HL-60 (cell line): Measurements from ENCODE around the gene MAP1B.

Experiments used
- DNase-seq, 2 experiments: peaks; one replicate each; pipeline ENCODE4 v3.0.0-alpha.2; 2010 to 2020; ENCODE audit warnings: low read depth in 1 of 2, low spot score in 1 of 2
- H3K27ac ChIP-seq: fragments of 250-450 bp; sonication (Bioruptor Pico); replicated peaks from 2 replicates; pipeline ENCODE4 v1.5.1; 2020; ENCODE audit warnings: mild to moderate bottlenecking, moderate library complexity
- H3K27me3 ChIP-seq: fragments of 250-450 bp; sonication (Bioruptor Pico); 2 replicates; pipeline ENCODE4 v1.5.1; 2021; ENCODE audit warnings: mild to moderate bottlenecking, moderate library complexity; ENCODE audit not compliant: insufficient read depth, poor library complexity, severe bottlenecking
- H3K4me3 ChIP-seq: replicated peaks from 2 replicates; pipeline ENCODE4 v1.5.1; 2011; ENCODE audit warnings: mild to moderate bottlenecking, control low read depth, low read length; ENCODE audit not compliant: insufficient read depth
- CTCF ChIP-seq: IDR thresholded peaks from one replicate; pipeline ENCODE4 v1.5.1; 2011; ENCODE audit warnings: low read length, control low read depth, inconsistent platforms; ENCODE audit not compliant: insufficient read depth
- GABPA ChIP-seq: IDR thresholded peaks from 2 replicates; pipeline ENCODE4 v1.6.1; 2012; ENCODE audit warnings: low read depth
- POLR2AphosphoS5 ChIP-seq: IDR thresholded peaks from 2 replicates; pipeline ENCODE4 v1.6.1; 2012; ENCODE audit warnings: low read depth
- SPI1 ChIP-seq: IDR thresholded peaks from 2 replicates; pipeline ENCODE4 v1.6.1; 2012; ENCODE audit warnings: low read depth, mild to moderate bottlenecking, borderline replicate concordance
- TF ChIP-seq, protein P1 (sequence below): IDR thresholded peaks from 2 replicates; pipeline ENCODE4 v1.6.1; 2012; ENCODE audit warnings: low read depth; ENCODE audit not compliant: insufficient replicate concordance

Gene MAP1B

DNA sequence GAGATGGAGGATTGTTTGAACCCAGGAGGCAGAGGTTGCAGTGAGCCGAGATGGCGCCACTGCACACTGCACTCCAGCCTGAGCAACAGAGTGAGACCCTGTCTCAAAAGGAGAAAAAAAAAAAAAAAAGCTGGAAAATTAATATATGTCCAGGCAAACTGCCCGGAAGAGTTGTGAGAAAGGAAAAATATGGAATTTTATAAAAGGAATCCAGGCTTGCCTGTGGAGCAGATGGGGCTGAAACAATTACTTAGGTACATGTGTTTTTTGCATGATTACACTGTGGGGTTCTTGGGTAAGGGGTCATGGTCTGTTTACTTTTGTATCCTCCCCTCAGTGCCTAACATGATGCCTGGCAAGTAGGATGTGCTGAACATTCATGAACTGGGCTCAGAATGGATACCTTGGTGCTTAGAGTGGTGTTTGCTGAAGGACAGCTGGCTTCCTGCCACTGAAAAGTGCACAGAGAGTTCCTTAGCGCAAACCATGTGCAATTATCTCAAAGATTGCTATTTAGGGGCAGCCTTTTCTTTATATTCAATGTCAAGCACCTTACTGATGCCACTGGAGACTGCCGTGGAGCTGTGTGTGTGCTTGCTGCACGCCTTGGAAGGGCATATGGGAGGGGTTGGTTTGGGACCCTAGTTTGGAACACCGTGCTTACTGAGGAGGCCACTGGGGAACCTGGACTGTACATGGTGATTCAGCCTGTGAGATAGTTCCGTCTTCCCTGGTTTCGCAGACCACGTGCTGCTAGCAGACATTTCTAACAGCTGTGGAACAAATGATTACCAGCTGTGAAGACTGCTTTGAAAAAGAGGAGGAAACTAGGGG is 78.4 kb downstream of the MAP1B start:
- Histone ChIP-seq H3K4me3 (no peak overlapping the region), H3K27me3 (no peaks in the 10 kb centered on the region), H3K27ac (no peak overlapping the region)
- TF ChIP-seq POLR2AphosphoS5 (no peak), CTCF (no peak), GABPA (no peak), SPI1 (no peak)
- TF ChIP-seq, protein P1, sequence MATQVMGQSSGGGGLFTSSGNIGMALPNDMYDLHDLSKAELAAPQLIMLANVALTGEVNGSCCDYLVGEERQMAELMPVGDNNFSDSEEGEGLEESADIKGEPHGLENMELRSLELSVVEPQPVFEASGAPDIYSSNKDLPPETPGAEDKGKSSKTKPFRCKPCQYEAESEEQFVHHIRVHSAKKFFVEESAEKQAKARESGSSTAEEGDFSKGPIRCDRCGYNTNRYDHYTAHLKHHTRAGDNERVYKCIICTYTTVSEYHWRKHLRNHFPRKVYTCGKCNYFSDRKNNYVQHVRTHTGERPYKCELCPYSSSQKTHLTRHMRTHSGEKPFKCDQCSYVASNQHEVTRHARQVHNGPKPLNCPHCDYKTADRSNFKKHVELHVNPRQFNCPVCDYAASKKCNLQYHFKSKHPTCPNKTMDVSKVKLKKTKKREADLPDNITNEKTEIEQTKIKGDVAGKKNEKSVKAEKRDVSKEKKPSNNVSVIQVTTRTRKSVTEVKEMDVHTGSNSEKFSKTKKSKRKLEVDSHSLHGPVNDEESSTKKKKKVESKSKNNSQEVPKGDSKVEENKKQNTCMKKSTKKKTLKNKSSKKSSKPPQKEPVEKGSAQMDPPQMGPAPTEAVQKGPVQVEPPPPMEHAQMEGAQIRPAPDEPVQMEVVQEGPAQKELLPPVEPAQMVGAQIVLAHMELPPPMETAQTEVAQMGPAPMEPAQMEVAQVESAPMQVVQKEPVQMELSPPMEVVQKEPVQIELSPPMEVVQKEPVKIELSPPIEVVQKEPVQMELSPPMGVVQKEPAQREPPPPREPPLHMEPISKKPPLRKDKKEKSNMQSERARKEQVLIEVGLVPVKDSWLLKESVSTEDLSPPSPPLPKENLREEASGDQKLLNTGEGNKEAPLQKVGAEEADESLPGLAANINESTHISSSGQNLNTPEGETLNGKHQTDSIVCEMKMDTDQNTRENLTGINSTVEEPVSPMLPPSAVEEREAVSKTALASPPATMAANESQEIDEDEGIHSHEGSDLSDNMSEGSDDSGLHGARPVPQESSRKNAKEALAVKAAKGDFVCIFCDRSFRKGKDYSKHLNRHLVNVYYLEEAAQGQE = no peak
- DNase-seq = no peak

DNA sequence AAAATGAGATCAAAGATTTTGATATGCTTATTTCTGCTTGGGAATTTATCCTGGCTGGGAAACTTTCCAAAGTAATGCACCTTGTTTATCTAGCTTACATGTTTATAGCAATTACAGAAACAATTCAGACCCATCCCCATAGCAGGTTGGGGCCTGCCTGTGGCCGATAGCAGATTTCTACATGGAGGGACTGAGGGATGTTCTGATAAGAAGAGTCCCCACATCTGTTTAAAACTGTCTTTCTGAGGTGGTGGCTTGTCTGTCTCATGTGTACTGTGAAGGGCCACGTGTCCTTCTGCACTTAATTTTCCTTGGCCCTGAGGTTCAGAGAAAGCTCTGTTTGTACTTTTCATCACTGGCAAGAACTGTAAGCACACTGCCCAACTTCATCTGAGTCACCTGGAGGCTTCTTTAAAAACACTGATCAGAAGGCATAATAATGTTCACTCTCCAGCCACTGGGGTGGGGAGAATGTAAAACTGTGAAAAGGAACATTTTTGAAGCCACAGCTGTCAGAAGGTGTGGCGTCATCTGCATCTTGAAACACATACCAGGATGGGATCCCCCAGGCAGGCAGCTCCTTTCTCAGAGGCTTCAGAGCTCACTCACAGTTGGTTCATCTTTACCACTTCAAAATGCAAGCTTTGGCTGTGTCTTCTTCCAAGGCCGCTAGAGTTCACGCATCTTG is 80.3 kb downstream of the MAP1B start:
- no peak for DNase-seq
- TF ChIP-seq GABPA = no peak
- TF ChIP-seq, protein P1 = no peak
- no peak for TF ChIP-seq CTCF
- no peak overlapping the region for H3K27ac ChIP-seq

DNA sequence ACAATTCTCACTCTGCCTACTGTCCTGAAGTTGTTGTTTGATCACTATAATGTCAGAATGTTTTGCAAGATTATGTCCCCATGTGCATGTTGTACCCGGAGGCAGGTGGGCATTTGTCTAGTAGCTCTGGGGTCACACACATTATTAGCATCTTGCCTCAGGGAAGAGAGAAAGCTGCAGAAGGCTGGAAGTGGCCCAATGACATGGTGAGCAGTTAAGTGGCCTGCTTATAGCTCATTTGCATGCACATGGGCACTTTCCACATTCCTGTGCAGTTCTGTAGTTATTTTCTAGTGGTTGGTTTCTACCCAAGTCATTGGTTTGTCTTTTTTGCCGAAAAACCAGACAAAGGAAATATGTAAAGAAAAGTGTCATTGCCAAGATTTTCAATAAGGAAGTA is 80.9 kb downstream of the MAP1B start:
- Histone ChIP-seq H3K4me3 (no peak overlapping the region), H3K27ac (no peak overlapping the region), H3K27me3 (no peaks in the 10 kb centered on the region)
- no peak for TF ChIP-seq CTCF
- TF ChIP-seq GABPA = no peak
- TF ChIP-seq SPI1 = no peak
- TF ChIP-seq, protein P1 = no peak
- TF ChIP-seq POLR2AphosphoS5 = no peak
- DNase-seq = no peak

More for the DNA sequence above, 80.3 kb downstream of the MAP1B start:
- Histone ChIP-seq H3K27me3 (no peaks in the 10 kb centered on the region), H3K4me3 (no peak overlapping the region)
